H9 (cell line): ENCODE measurements around the gene POLQ. TPM values are rescaled to one million over a fixed set of nuclear protein-coding genes. Genes with fewer than 3 reads are reported as not detected.

ENCODE experiments used
- DNase-seq: peaks from one replicate; pipeline ENCODE4 v3.0.0-alpha.2; 2017
- H2AFZ ChIP-seq: one replicate; pipeline ENCODE4 v1.6.1; 2013; ENCODE audit warnings: mild to moderate bottlenecking, low read length, control low read depth, moderate library complexity
- H2AK5ac ChIP-seq: 2 replicates; pipeline ENCODE4 v1.6.1; 2013; ENCODE audit warnings: low read length, control low read depth, mixed read lengths; ENCODE audit not compliant: insufficient read length
- H2BK120ac ChIP-seq: one replicate; pipeline ENCODE4 v1.6.1; 2013; ENCODE audit warnings: low read depth, mild to moderate bottlenecking, low read length, control low read depth, inconsistent platforms; ENCODE audit not compliant: poor library complexity, severe bottlenecking
- H2BK12ac ChIP-seq: 2 replicates; pipeline ENCODE4 v1.6.1; 2013; ENCODE audit warnings: low read length, control low read depth, mixed read lengths, low read depth; ENCODE audit not compliant: insufficient read length
- H2BK15ac ChIP-seq: 2 replicates; pipeline ENCODE4 v1.6.1; 2013; ENCODE audit warnings: low read depth, low read length, control low read depth
- H2BK20ac ChIP-seq: one replicate; pipeline ENCODE4 v1.6.1; 2013; ENCODE audit warnings: low read depth, mild to moderate bottlenecking, low read length, control low read depth, inconsistent platforms; ENCODE audit not compliant: poor library complexity, severe bottlenecking
- H2BK5ac ChIP-seq: 2 replicates; pipeline ENCODE4 v1.6.1; 2013; ENCODE audit warnings: low read length, control low read depth, mixed read lengths; ENCODE audit not compliant: insufficient read length
- H3K14ac ChIP-seq: 2 replicates; pipeline ENCODE4 v1.6.1; 2013; ENCODE audit warnings: low read length, control low read depth; ENCODE audit not compliant: insufficient read depth
- H3K18ac ChIP-seq: 2 replicates; pipeline ENCODE4 v1.6.1; 2013; ENCODE audit warnings: low read depth, mild to moderate bottlenecking, mixed read lengths, low read length, control low read depth; ENCODE audit not compliant: insufficient read length
- H3K23ac ChIP-seq: 2 replicates; pipeline ENCODE4 v1.6.1; 2013; ENCODE audit warnings: low read length, control low read depth, mixed read lengths, low read depth; ENCODE audit not compliant: insufficient read length
- H3K23me2 ChIP-seq: 2 replicates; pipeline ENCODE4 v1.6.1; 2013; ENCODE audit warnings: low read depth, mild to moderate bottlenecking, mixed read lengths, low read length, control low read depth; ENCODE audit not compliant: insufficient read length, poor library complexity, severe bottlenecking
- H3K27ac ChIP-seq: 2 replicates; pipeline ENCODE4 v1.5.1; 2013; ENCODE audit warnings: low read length, control low read depth, mixed read lengths, low read depth; ENCODE audit not compliant: insufficient read length
- H3K27me3 ChIP-seq: 2 replicates; pipeline ENCODE4 v1.6.1; 2013; ENCODE audit warnings: low read length, control low read depth, inconsistent platforms; ENCODE audit not compliant: insufficient read depth
- H3K4ac ChIP-seq: 2 replicates; pipeline ENCODE4 v1.6.1; 2013; ENCODE audit warnings: low read depth, mild to moderate bottlenecking, control low read depth, inconsistent platforms, low read length, moderate library complexity
- H3K4me1 ChIP-seq: 2 replicates; pipeline ENCODE4 v1.6.1; 2013; ENCODE audit warnings: low read length, control low read depth, inconsistent platforms; ENCODE audit not compliant: insufficient read depth
- H3K4me2 ChIP-seq: 2 replicates; pipeline ENCODE4 v1.6.1; 2013; ENCODE audit warnings: low read length, control low read depth, mixed read lengths; ENCODE audit not compliant: insufficient read length, insufficient read depth
- H3K56ac ChIP-seq: 2 replicates; pipeline ENCODE4 v1.6.1; 2013; ENCODE audit warnings: low read depth, mild to moderate bottlenecking, mixed read lengths, low read length, control low read depth; ENCODE audit not compliant: insufficient read length
- H3K79me1 ChIP-seq: 2 replicates; pipeline ENCODE4 v1.6.1; 2013; ENCODE audit warnings: low read depth, mild to moderate bottlenecking, moderate library complexity, low read length, control low read depth, inconsistent platforms; ENCODE audit not compliant: insufficient read depth, poor library complexity, severe bottlenecking
- H3K79me2 ChIP-seq: 2 replicates; pipeline ENCODE4 v1.6.1; 2013; ENCODE audit warnings: low read length, control low read depth, inconsistent platforms; ENCODE audit not compliant: insufficient read depth
- H3K9ac ChIP-seq: 2 replicates; pipeline ENCODE4 v1.6.1; 2013; ENCODE audit warnings: low read length, control low read depth, mixed read lengths; ENCODE audit not compliant: insufficient read length; ENCODE audit errors: extremely low read depth
- H3K9me3 ChIP-seq: one replicate; pipeline ENCODE4 v1.6.1; 2013; ENCODE audit warnings: low read depth, low read length, inconsistent platforms; ENCODE audit not compliant: control insufficient read depth
- H3T11ph ChIP-seq: one replicate; pipeline ENCODE4 v1.6.1; 2013; ENCODE audit warnings: mild to moderate bottlenecking, low read length, control low read depth, inconsistent platforms
- H4K20me1 ChIP-seq: one replicate; pipeline ENCODE4 v1.6.1; 2013; ENCODE audit not compliant: control insufficient read depth, insufficient read length, insufficient read depth
- H4K5ac ChIP-seq: 2 replicates; pipeline ENCODE4 v1.6.1; 2013; ENCODE audit warnings: low read depth, mild to moderate bottlenecking, mixed read lengths, low read length, control low read depth; ENCODE audit not compliant: insufficient read length
- H4K8ac ChIP-seq: replicated peaks from 2 replicates; pipeline ENCODE4 v1.6.1; 2013; ENCODE audit warnings: low read length, control low read depth, mixed read lengths, low read depth; ENCODE audit not compliant: insufficient read length
- H4K91ac ChIP-seq: 2 replicates; pipeline ENCODE4 v1.6.1; 2013; ENCODE audit warnings: low read depth, mild to moderate bottlenecking, moderate library complexity, mixed read lengths, low read length, control low read depth; ENCODE audit not compliant: insufficient read length
- H3K27ac Mint-ChIP-seq, 3 experiments: 2 replicates in 2 of 3; 3 replicates in 1 of 3; pipeline ENCODE4 v1.8.0; 2020 to 2021; ENCODE audit warnings: mixed read lengths in 3 of 3, mild to moderate bottlenecking in 1 of 3, moderate library complexity in 1 of 3
- H3K27me3 Mint-ChIP-seq: 2 replicates; pipeline ENCODE4 v1.8.0; 2021; ENCODE audit warnings: low read depth, mild to moderate bottlenecking, moderate library complexity, mixed read lengths
- H3K36me3 Mint-ChIP-seq, 3 experiments: 2 replicates in 2 of 3; 3 replicates in 1 of 3; pipeline ENCODE4 v1.8.0; 2020 to 2021; ENCODE audit warnings: low read depth in 3 of 3, mixed read lengths in 3 of 3; ENCODE audit not compliant: insufficient read depth in 1 of 3
- H3K4me1 Mint-ChIP-seq, 2 experiments: 2 replicates each; pipeline ENCODE4 v1.8.0; 2020; ENCODE audit warnings: mixed read lengths in 2 of 2
- H3K4me3 Mint-ChIP-seq, 2 experiments: 2 replicates in 1 of 2; 3 replicates in 1 of 2; pipeline ENCODE4 v1.8.0; 2020 to 2021; ENCODE audit warnings: mild to moderate bottlenecking in 2 of 2, mixed read lengths in 2 of 2, moderate library complexity in 1 of 2
- H3K9me3 Mint-ChIP-seq, 2 experiments: 2 replicates in 1 of 2; 3 replicates in 1 of 2; pipeline ENCODE4 v1.8.0; 2020; ENCODE audit warnings: mild to moderate bottlenecking in 2 of 2, mixed read lengths in 2 of 2, moderate library complexity in 1 of 2
- CTCF ChIP-seq: fragments of 200-600 bp; sonication (generic); conservative IDR thresholded peaks from 3 replicates; pipeline ENCODE4 v1.8.0; 2021; ENCODE audit warnings: antibody characterized with exemption, mild to moderate bottlenecking
- WGBS: extraction: QIAGEN DNeasy Blood & Tissue Kit; methylation state at CpG from one replicate; pipeline ENCODE4 v1.1.7; 2013; ENCODE audit warnings: missing lambda C conversion rate, low lambda C conversion rate, mixed read lengths; ENCODE audit not compliant: insufficient read length; ENCODE audit errors: extremely low coverage; 5-methylcytosine and 5-hydroxymethylcytosine counted together
- total RNA-seq: library from RNA; stranded (reverse); gene quantifications from 2 replicates; pipeline ENCODE4 v1.2.1, GENCODE V29; 2021

The POLQ gene
- total RNA-seq, 1 experiment from 2014 or later = 15.4 TPM

DNA sequence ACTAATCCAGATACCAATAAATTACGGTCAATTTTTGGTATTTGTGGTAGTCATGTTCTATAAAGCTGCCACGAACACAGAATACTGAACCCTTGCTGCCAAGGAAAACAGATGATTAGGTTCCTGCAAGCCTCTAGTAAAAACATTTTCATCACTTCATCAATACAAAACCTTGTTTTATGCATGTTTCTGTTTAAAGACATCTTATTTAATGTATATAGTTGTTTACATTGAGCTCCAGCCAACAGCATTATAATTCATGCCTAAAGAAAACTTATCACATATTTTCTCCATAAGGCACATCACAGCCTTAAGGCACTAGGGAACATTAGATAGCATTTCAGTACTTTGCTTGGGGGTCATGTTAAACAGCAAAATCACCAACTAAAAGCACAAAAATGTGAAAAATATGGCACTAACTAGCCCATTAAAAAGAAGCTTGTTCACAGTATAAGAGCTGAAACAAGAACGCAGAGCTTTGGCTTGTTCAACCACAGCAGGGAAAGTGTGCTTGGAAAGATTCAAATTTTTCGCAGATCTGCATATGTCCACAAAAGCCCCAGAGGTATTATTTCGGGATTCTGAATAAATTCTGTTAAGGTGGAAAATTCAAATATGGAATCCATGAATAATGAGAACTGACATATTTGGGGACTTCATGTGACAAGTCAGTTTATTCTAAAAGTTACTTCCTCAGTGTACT lies 27.7 kb downstream of the POLQ start:
- no peaks in the 10 kb centered on the region for H4K20me1 ChIP-seq
- H3K79me2 ChIP-seq = no peaks in the 10 kb centered on the region; the same call in 1 of the 2 replicates
- no peak overlapping the region for H3K56ac ChIP-seq
- no peaks in the 10 kb centered on the region for H3K4me1 ChIP-seq
- H2BK15ac ChIP-seq = no peak overlapping the region
- no peak overlapping the region for H3K18ac ChIP-seq
- H3K9me3 ChIP-seq = no peaks in the 10 kb centered on the region
- H3K4me2 ChIP-seq = no peak overlapping the region
- H3K36me3 Mint-ChIP-seq = peaks cover 25 to 58% (median 57%) of the 10 kb centered on the region in 3 experiments
- H3K27ac Mint-ChIP-seq = no peak overlapping the region
- H4K91ac ChIP-seq = no peak overlapping the region
- no peaks in the 10 kb centered on the region for H3K23me2 ChIP-seq
- no peak overlapping the region for H3K27ac ChIP-seq
- H2BK120ac ChIP-seq = no peak overlapping the region
- no peak overlapping the region for H2AFZ ChIP-seq
- H3K9me3 Mint-ChIP-seq = no peaks in the 10 kb centered on the region; a peak in 1 of 5 replicates
- no peak overlapping the region for H3K4me3 Mint-ChIP-seq
- no peak overlapping the region for H2BK5ac ChIP-seq
- H3T11ph ChIP-seq = no peak overlapping the region
- WGBS = no CpG with 5 or more reads among the region's 5 CpGs
- no peak overlapping the region for H3K14ac ChIP-seq
- H2AK5ac ChIP-seq = no peak overlapping the region
- H3K27me3 Mint-ChIP-seq = no peaks in the 10 kb centered on the region
- no peak overlapping the region for H3K9ac ChIP-seq
- no peak for DNase-seq
- no peak overlapping the region for H4K5ac ChIP-seq
- peaks cover 6 to 9% of the 10 kb centered on the region in 2 experiments; a peak in 3 of 4 replicates for H3K4me1 Mint-ChIP-seq
- H4K8ac ChIP-seq = no peak overlapping the region
- H3K4ac ChIP-seq = no peak overlapping the region
- H3K27me3 ChIP-seq = no peaks in the 10 kb centered on the region
- H3K23ac ChIP-seq = no peak overlapping the region
- H2BK12ac ChIP-seq = no peak overlapping the region
- TF ChIP-seq CTCF = no peak
- H2BK20ac ChIP-seq = no peak overlapping the region
- no peaks in the 10 kb centered on the region for H3K79me1 ChIP-seq
